ENCODE data around the gene PLAGL2.
A peak's percentile ranks its signal among the peaks of the same experiment; 100 is the strongest.

PLAGL2 gene

DNA sequence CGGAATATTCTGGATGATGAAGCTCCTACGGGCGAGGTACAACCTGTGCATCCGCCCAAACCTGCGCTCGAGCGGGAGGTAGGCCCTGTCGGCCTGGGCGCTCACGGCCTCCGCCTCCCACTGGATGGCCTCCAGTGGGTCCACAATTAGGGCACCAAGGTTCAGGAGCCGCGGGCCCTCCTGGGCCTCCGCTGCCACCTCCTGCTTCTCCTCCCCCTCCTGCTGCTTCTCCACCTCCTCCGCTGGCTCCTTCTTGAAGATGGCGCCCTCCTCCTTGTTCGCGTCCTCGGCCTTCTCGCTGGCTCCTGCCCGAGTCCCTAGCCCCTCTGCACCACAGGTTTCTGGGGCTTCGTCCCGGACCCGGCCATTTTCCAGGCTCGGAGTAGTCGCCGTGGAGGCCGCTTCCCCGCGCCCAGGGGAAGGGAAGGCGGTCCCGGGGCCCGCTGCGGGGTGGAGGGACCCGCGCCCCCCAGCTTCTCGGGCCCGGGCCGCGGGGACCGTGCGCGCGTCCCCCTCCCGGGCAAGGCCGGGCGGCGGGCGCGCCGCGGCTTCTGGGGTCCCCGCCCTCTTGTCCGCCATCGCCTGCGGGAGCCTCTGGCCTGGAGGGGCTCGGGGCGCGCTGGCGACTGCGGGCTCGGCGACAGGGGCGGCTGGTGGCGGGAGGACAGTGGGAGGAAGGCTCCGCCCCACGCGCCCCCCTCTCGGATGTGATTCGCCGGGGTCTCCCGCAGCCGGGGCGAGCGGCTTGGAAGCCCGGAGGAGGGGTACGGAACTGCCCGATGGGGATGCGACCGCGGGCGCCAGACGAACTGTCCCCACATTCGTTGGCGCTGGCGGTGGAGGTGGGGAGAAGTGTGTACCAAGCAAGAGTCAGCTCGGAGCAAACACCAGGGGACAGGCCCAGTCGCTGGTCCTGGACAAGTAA is 17.6 kb downstream of the PLAGL2 start:
- H3K4me3 ChIP-seq (replicated peaks; ENCODE audit: low read depth, low read length), result peak overlapping the region; percentile 52
- TF ChIP-seq, protein P1, sequence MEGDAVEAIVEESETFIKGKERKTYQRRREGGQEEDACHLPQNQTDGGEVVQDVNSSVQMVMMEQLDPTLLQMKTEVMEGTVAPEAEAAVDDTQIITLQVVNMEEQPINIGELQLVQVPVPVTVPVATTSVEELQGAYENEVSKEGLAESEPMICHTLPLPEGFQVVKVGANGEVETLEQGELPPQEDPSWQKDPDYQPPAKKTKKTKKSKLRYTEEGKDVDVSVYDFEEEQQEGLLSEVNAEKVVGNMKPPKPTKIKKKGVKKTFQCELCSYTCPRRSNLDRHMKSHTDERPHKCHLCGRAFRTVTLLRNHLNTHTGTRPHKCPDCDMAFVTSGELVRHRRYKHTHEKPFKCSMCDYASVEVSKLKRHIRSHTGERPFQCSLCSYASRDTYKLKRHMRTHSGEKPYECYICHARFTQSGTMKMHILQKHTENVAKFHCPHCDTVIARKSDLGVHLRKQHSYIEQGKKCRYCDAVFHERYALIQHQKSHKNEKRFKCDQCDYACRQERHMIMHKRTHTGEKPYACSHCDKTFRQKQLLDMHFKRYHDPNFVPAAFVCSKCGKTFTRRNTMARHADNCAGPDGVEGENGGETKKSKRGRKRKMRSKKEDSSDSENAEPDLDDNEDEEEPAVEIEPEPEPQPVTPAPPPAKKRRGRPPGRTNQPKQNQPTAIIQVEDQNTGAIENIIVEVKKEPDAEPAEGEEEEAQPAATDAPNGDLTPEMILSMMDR (IDR thresholded peaks at IDR 0.05; ENCODE audit: low read length, missing control alignments), result no peak
- no peak for DNase-seq (ENCODE audit: low read depth)

DNA sequence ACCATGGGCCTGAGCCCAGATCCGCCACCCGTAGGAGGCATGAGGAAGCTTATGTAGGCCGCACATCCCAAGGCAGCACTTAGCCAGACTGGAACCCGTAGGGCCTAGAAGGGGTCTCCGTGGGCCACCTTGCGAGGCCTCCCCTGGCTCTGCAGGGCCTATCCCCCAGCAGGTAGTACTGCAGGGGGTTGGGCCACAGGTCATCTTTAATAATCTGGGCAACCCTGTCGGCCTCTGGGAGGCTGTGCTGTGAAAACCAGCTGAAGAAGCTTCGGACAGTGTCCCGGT is 18.5 kb downstream of the PLAGL2 start:
- TF ChIP-seq, protein P1 (IDR thresholded peaks at IDR 0.05; ENCODE audit: low read length, missing control alignments), result no peak
- DNase-seq (ENCODE audit: low read depth), result no peak
- H3K4me3 ChIP-seq (replicated peaks; ENCODE audit: low read depth, low read length), result no peak overlapping the region

DNA sequence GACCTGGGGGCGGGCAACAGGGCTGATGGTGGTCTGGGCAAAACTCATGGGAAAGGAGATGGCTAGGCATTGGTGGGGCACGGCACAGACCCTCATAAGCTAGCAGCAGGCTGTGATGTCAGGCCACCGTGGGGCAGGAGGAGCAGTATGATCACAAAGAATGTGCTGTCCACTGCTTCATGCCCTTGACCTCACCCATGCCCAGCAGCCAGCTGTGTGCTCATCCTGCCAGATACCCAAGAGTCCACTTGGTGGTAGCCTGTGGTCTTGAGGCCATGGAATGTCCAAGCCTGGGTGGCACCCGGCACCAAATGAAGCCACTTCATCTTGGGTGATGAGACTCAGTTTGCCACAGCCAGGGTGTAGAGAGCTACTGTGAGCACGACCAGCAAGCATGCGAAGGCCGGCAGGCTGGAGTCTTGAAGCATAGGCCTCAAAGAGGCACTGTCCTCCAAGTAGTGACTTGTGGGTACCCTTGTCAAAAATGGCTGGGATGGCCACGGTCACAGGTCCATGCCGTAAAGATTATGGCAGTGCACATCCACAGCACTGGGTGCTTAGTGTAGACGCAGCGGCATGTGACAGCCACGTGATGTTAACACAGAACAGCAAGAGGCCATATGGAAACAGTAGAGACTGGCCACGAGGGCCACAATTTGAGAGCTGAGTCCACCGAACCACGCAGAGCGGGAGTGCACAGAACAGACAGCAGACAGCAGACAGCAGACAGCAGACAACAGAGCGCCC is 19.0 kb downstream of the PLAGL2 start:
- TF ChIP-seq, protein P1 (IDR thresholded peaks at IDR 0.05; ENCODE audit: low read length, missing control alignments), result no peak
- no peak for DNase-seq (ENCODE audit: low read depth)
- H3K4me3 ChIP-seq (replicated peaks; ENCODE audit: low read depth, low read length), result no peak overlapping the region

DNA sequence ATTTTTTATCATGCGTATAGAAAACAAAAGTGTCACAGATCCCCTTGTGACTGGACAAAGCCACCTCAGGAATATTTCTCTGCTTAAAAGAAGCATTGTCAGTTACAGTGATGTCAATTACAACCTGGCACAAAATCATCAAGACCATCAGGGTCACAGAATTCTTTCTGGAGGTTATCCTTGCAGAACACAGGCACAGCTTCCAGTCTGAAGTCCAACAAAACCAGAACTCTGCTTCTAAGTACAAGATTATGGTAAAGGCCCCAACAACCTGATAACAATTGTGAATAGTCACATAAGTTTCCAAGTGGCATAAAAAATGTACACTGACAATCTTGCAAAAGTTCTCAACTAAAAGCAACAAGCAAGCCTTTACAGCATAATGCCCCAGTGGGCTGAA is 21.0 kb downstream of the PLAGL2 start:
- DNase-seq (ENCODE audit: low read depth), result no peak
- TF ChIP-seq, protein P1 (IDR thresholded peaks at IDR 0.05; ENCODE audit: low read length, missing control alignments), result no peak
- H3K4me3 ChIP-seq (replicated peaks; ENCODE audit: low read depth, low read length), result no peak overlapping the region

DNA sequence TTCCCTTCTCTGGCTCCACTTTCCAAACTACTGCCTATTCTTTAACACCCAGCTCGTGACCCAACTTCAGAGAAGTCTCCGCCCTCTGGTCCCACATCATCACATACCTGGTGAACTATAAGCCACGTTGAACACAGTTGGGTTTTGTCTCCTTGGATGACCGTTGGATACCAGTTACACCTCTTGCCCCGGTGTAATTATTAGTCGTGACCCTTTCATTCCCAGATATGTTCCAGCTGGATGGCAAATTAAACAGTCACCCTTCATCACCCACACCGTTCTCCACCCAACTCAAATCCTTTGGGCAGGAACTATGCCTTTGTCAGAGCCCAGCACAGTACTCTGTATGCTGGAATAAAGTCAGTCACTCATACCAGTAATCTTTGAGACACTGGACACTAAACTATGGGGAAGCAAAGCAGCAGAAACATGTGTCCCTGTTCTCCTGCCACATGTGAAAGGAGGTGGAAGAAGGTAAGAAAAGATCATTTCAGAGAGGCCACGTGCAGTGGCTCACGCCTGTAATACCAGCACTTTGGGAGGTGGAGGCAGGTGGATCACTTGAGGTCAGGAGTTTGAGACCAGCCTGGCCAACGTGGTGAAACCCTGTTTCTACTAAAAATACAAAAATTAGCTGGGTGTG is 22.5 kb downstream of the PLAGL2 start:
- TF ChIP-seq, protein P1 (IDR thresholded peaks at IDR 0.05; ENCODE audit: low read length, missing control alignments), result no peak
- DNase-seq (ENCODE audit: low read depth), result no peak
- no peak overlapping the region for H3K4me3 ChIP-seq (replicated peaks; ENCODE audit: low read depth, low read length)

DNA sequence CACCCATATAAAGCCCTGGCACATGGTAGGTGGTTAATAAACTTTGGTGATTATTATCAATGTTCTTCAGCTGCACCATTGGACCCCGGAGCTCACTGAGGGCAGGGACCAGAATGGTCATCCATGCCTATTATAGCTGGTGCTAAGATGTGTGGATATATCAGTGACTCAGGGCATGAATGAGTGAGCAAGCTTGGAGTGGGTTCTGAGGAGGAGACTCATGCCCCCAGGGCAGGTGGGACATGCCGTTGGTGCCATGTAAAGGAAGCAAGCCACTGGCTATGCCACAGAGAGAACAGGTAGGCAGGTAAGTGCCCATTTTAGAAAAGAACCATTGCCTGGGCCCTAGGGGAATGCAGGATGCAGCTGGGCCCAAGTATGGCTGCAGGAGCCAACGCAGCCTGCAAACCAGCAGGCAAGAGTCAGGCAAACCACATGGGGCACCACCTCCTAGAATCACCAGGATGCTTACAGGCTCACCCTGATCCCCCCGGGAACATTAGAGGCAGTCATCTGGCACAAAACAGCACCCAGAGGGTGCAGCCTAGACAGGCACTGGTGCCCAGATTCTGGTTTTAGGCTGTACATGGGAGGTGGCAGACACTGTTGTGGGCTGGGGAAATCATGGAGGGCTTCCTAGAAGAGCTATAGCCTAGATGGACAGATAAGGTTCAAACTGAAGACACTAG is 23.5 kb downstream of the PLAGL2 start:
- TF ChIP-seq, protein P1 (IDR thresholded peaks at IDR 0.05; ENCODE audit: low read length, missing control alignments), result no peak
- DNase-seq (ENCODE audit: low read depth), result no peak
- no peak overlapping the region for H3K4me3 ChIP-seq (replicated peaks; ENCODE audit: low read depth, low read length)

Measured in fibroblast of pulmonary artery (primary cell).